Measurements from ENCODE around the gene PAPSS1.

PAPSS1 gene

GRCh38 chr4:107575243-107575642 lies 144.8 kb downstream of the PAPSS1 start:
- Histone ChIP-seq H3K27ac (ENCODE audit: low read depth, low read length) (no peak overlapping the region), H3K9me3 (ENCODE audit: control insufficient read depth, insufficient read depth, low read length) (no peaks in the 10 kb centered on the region), H3K4me1 (ENCODE audit: control insufficient read depth, low read length) (no peaks in the 10 kb centered on the region), H3K27me3 (ENCODE audit: control insufficient read depth, low read length) (no peaks in the 10 kb centered on the region), H3K4me3 (ENCODE audit: low read length) (no peak overlapping the region), H3F3A (ENCODE audit: control insufficient read depth, insufficient read depth) (no peaks in the 10 kb centered on the region), H3K79me2 (ENCODE audit: control insufficient read depth, low read length) (no peaks in the 10 kb centered on the region), H3K9me2 (replicated peaks; ENCODE audit: control insufficient read depth, low read length) (no peaks in the 10 kb centered on the region), H3K36me3 (ENCODE audit: control insufficient read depth, low read length) (no peaks in the 10 kb centered on the region), H4K20me1 (ENCODE audit: control insufficient read depth, insufficient read depth, low read depth, low read length) (no peaks in the 10 kb centered on the region), H3K4me2 (ENCODE audit: low read length) (no peak overlapping the region)
- TF ChIP-seq CTCF (IDR thresholded peaks at IDR 0.05; ENCODE audit: low read depth, low read length, poor library complexity, severe bottlenecking) = no peak
- TF ChIP-seq EZH2phosphoT487 (IDR thresholded peaks at IDR 0.05; ENCODE audit: borderline replicate concordance, low read length) = no peak

- Histone ChIP-seq H3K4me2 (ENCODE audit: low read length) (no peak overlapping the region), H3K9me3 (ENCODE audit: control insufficient read depth, insufficient read depth, low read length) (no peaks in the 10 kb centered on the region), H3K9me2 (replicated peaks; ENCODE audit: control insufficient read depth, low read length) (no peaks in the 10 kb centered on the region), H3F3A (ENCODE audit: control insufficient read depth, insufficient read depth) (no peaks in the 10 kb centered on the region), H3K4me1 (ENCODE audit: control insufficient read depth, low read length) (no peaks in the 10 kb centered on the region), H4K20me1 (ENCODE audit: control insufficient read depth, insufficient read depth, low read depth, low read length) (no peaks in the 10 kb centered on the region), H3K27me3 (ENCODE audit: control insufficient read depth, low read length) (no peaks in the 10 kb centered on the region), H3K79me2 (ENCODE audit: control insufficient read depth, low read length) (no peaks in the 10 kb centered on the region), H3K27ac (ENCODE audit: low read depth, low read length) (no peak overlapping the region), H3K4me3 (ENCODE audit: low read length) (no peak overlapping the region), H3K36me3 (ENCODE audit: control insufficient read depth, low read length) (no peaks in the 10 kb centered on the region)
- TF ChIP-seq EZH2phosphoT487 (IDR thresholded peaks at IDR 0.05; ENCODE audit: borderline replicate concordance, low read length) (no peak), CTCF (IDR thresholded peaks at IDR 0.05; ENCODE audit: low read depth, low read length, poor library complexity, severe bottlenecking) (no peak)
Measured at GRCh38 chr4:107572281-107572680, 147.8 kb downstream of the PAPSS1 start.

GRCh38 chr4:107570952-107571351 lies 149.1 kb downstream of the PAPSS1 start:
- H3K27ac ChIP-seq (ENCODE audit: low read depth, low read length) = no peak overlapping the region
- no peaks in the 10 kb centered on the region for H3K36me3 ChIP-seq (ENCODE audit: control insufficient read depth, low read length)
- H3K4me2 ChIP-seq (ENCODE audit: low read length) = no peak overlapping the region
- no peaks in the 10 kb centered on the region for H3F3A ChIP-seq (ENCODE audit: control insufficient read depth, insufficient read depth)
- H4K20me1 ChIP-seq (ENCODE audit: control insufficient read depth, insufficient read depth, low read depth, low read length) = no peaks in the 10 kb centered on the region
- no peaks in the 10 kb centered on the region for H3K27me3 ChIP-seq (ENCODE audit: control insufficient read depth, low read length)
- H3K4me1 ChIP-seq (ENCODE audit: control insufficient read depth, low read length) = no peaks in the 10 kb centered on the region
- TF ChIP-seq EZH2phosphoT487 (IDR thresholded peaks at IDR 0.05; ENCODE audit: borderline replicate concordance, low read length) = no peak
- no peak for TF ChIP-seq CTCF (IDR thresholded peaks at IDR 0.05; ENCODE audit: low read depth, low read length, poor library complexity, severe bottlenecking)
- H3K79me2 ChIP-seq (ENCODE audit: control insufficient read depth, low read length) = no peaks in the 10 kb centered on the region
- H3K9me3 ChIP-seq (ENCODE audit: control insufficient read depth, insufficient read depth, low read length) = no peaks in the 10 kb centered on the region
- H3K4me3 ChIP-seq (ENCODE audit: low read length) = no peak overlapping the region
- no peaks in the 10 kb centered on the region for H3K9me2 ChIP-seq (replicated peaks; ENCODE audit: control insufficient read depth, low read length)

GRCh38 chr4:107564326-107564725 lies 155.7 kb downstream of the PAPSS1 start:
- H3F3A ChIP-seq (ENCODE audit: control insufficient read depth, insufficient read depth) = no peaks in the 10 kb centered on the region
- H3K4me1 ChIP-seq (ENCODE audit: control insufficient read depth, low read length) = peaks cover 3% of the 10 kb centered on the region; the same call in 1 of the 2 replicates
- no peak overlapping the region for H3K27ac ChIP-seq (ENCODE audit: low read depth, low read length)
- H4K20me1 ChIP-seq (ENCODE audit: control insufficient read depth, insufficient read depth, low read depth, low read length) = no peaks in the 10 kb centered on the region
- H3K27me3 ChIP-seq (ENCODE audit: control insufficient read depth, low read length) = no peaks in the 10 kb centered on the region
- no peaks in the 10 kb centered on the region; the same call in 1 of the 2 replicates for H3K9me3 ChIP-seq (ENCODE audit: control insufficient read depth, insufficient read depth, low read length)
- H3K79me2 ChIP-seq (ENCODE audit: control insufficient read depth, low read length) = no peaks in the 10 kb centered on the region
- H3K4me2 ChIP-seq (ENCODE audit: low read length) = no peak overlapping the region
- H3K36me3 ChIP-seq (ENCODE audit: control insufficient read depth, low read length) = no peaks in the 10 kb centered on the region
- no peaks in the 10 kb centered on the region for H3K9me2 ChIP-seq (replicated peaks; ENCODE audit: control insufficient read depth, low read length)
- no peak overlapping the region for H3K4me3 ChIP-seq (ENCODE audit: low read length)
- TF ChIP-seq CTCF (IDR thresholded peaks at IDR 0.05; ENCODE audit: low read depth, low read length, poor library complexity, severe bottlenecking) (no peak), EZH2phosphoT487 (IDR thresholded peaks at IDR 0.05; ENCODE audit: borderline replicate concordance, low read length) (no peak)

Data from DOHH2 (cell line).